Nucleus accumbens (tissue), 56 donors: ENCODE measurements around the gene MXRA5.
"Not testable (repeated sequence)": the region's sequence is repeated elsewhere in the genome, so short reads cannot be mapped to it uniquely, and the experiment has no call there.

ENCODE experiments used
- DNase-seq, 56 donors: peaks; one replicate each; lab custom pipeline; 2025; lab: John Stamatoyannopoulos, UW

MXRA5 gene

GRCh38 chrX:3340016-3340415 lies 6.4 kb downstream of the MXRA5 start:
- no peak for DNase-seq

GRCh38 chrX:3326681-3327080 lies 19.8 kb downstream of the MXRA5 start:
- no peak for DNase-seq

- DNase-seq: no peak
These were observed 25.9 kb downstream of the MXRA5 start for GRCh38 chrX:3320471-3321046.

- no peak for DNase-seq
These were observed 29.2 kb downstream of the MXRA5 start for GRCh38 chrX:3317191-3317718.

GRCh38 chrX:3312109-3312508 lies 34.3 kb downstream of the MXRA5 start:
- no peak for DNase-seq

GRCh38 chrX:3307881-3308280 lies 38.6 kb downstream of the MXRA5 start:
- DNase-seq: no peak

- no peak for DNase-seq
These were observed 46.8 kb downstream of the MXRA5 start for GRCh38 chrX:3299636-3300035.

- no peak for DNase-seq
These were observed 50.7 kb downstream of the MXRA5 start for GRCh38 chrX:3295731-3296130.

- DNase-seq: no peak
These were observed 53.2 kb downstream of the MXRA5 start for GRCh38 chrX:3293251-3293650.

GRCh38 chrX:3290561-3290960 lies 55.9 kb downstream of the MXRA5 start:
- DNase-seq: no peak

- no peak for DNase-seq
These were observed 60.1 kb downstream of the MXRA5 start for GRCh38 chrX:3286196-3286945.

- no peak for DNase-seq
These were observed 65.7 kb downstream of the MXRA5 start for GRCh38 chrX:3280706-3281105.

- DNase-seq: not testable (repeated sequence)
These were observed 72.8 kb downstream of the MXRA5 start for GRCh38 chrX:3273668-3274067.

GRCh38 chrX:3271834-3272186 lies 74.6 kb downstream of the MXRA5 start:
- no peak for DNase-seq

GRCh38 chrX:3271183-3271833 lies 75.1 kb downstream of the MXRA5 start:
- DNase-seq: peak in 1 of 56 donors; percentile 0

GRCh38 chrX:3268829-3269228 lies 77.6 kb downstream of the MXRA5 start:
- DNase-seq: no peak

- DNase-seq: no peak
These were observed 82.7 kb downstream of the MXRA5 start for GRCh38 chrX:3263681-3264126.

- no peak for DNase-seq
These were observed 83.6 kb downstream of the MXRA5 start for GRCh38 chrX:3262901-3263300.
